Rectal smooth muscle tissue (tissue), 1 donor: ENCODE results near the gene SPATS1.
A peak's percentile ranks its signal among the peaks of the same experiment; 100 is the strongest.
"Not testable (repeated sequence)": the region's sequence is repeated elsewhere in the genome, so short reads cannot be mapped to it uniquely, and the experiment has no call there.

Experiments used
- H3K27ac ChIP-seq: one replicate; pipeline ENCODE4 v1.7.0; 2013; ENCODE audit warnings: low read depth, low read length, inconsistent platforms
- H3K27me3 ChIP-seq: one replicate; pipeline ENCODE4 v1.7.0; 2013; ENCODE audit warnings: low read length; ENCODE audit not compliant: control insufficient read depth, insufficient read depth
- H3K36me3 ChIP-seq: one replicate; pipeline ENCODE4 v1.7.0; 2013; ENCODE audit warnings: low read length; ENCODE audit not compliant: control insufficient read depth, insufficient read depth
- H3K4me1 ChIP-seq: one replicate; pipeline ENCODE4 v1.7.0; 2013; ENCODE audit warnings: low read length; ENCODE audit not compliant: control insufficient read depth, insufficient read depth
- H3K4me3 ChIP-seq: one replicate; pipeline ENCODE4 v1.7.0; 2013; ENCODE audit warnings: low read length
- H3K9ac ChIP-seq: one replicate; pipeline ENCODE4 v1.7.0; 2013; ENCODE audit warnings: low read length

SPATS1 gene

GRCh38 chr6:44304282-44305199, 37.9 kb upstream of the SPATS1 start:
- Histone ChIP-seq H3K4me1 (no peaks in the 10 kb centered on the region), H3K9ac (no peak overlapping the region), H3K36me3 (peaks cover 48% of the 10 kb centered on the region), H3K27ac (no peak overlapping the region), H3K4me3 (no peak overlapping the region), H3K27me3 (no peaks in the 10 kb centered on the region)

GRCh38 chr6:44305200-44305725, 37.2 kb upstream of the SPATS1 start:
- no peaks in the 10 kb centered on the region for H3K4me1 ChIP-seq
- H3K4me3 ChIP-seq, result no peak overlapping the region
- H3K27me3 ChIP-seq, result no peaks in the 10 kb centered on the region
- H3K9ac ChIP-seq, result no peak overlapping the region
- no peak overlapping the region for H3K27ac ChIP-seq
- peaks cover 55% of the 10 kb centered on the region for H3K36me3 ChIP-seq

- no peaks in the 10 kb centered on the region for H3K4me1 ChIP-seq
- H3K27me3 ChIP-seq, result no peaks in the 10 kb centered on the region
- H3K4me3 ChIP-seq, result no peak overlapping the region
- peaks cover 54% of the 10 kb centered on the region for H3K36me3 ChIP-seq
- no peak overlapping the region for H3K27ac ChIP-seq
- no peak overlapping the region for H3K9ac ChIP-seq
Measured at GRCh38 chr6:44306710-44307109, 35.7 kb upstream of the SPATS1 start.

- Histone ChIP-seq H3K27ac (no peak overlapping the region), H3K27me3 (no peaks in the 10 kb centered on the region), H3K9ac (no peak overlapping the region), H3K4me1 (peaks cover 3% of the 10 kb centered on the region), H3K4me3 (no peak overlapping the region), H3K36me3 (peaks cover 54% of the 10 kb centered on the region)
Measured at GRCh38 chr6:44307217-44307616, 35.2 kb upstream of the SPATS1 start.

- Histone ChIP-seq H3K27me3 (no peaks in the 10 kb centered on the region), H3K4me1 (peaks cover 5% of the 10 kb centered on the region), H3K4me3 (no peak overlapping the region), H3K9ac (no peak overlapping the region), H3K27ac (no peak overlapping the region), H3K36me3 (peaks cover 45% of the 10 kb centered on the region)
Measured at GRCh38 chr6:44309092-44309491, 33.4 kb upstream of the SPATS1 start.

GRCh38 chr6:44309631-44310030, 32.8 kb upstream of the SPATS1 start:
- peaks cover 5% of the 10 kb centered on the region for H3K4me1 ChIP-seq
- H3K4me3 ChIP-seq, result no peak overlapping the region
- H3K9ac ChIP-seq, result no peak overlapping the region
- H3K27me3 ChIP-seq, result no peaks in the 10 kb centered on the region
- H3K36me3 ChIP-seq, result peaks cover 40% of the 10 kb centered on the region
- H3K27ac ChIP-seq, result no peak overlapping the region

- Histone ChIP-seq H3K27ac (no peak overlapping the region), H3K36me3 (peaks cover 34% of the 10 kb centered on the region), H3K27me3 (no peaks in the 10 kb centered on the region), H3K4me3 (no peak overlapping the region), H3K4me1 (peaks cover 5% of the 10 kb centered on the region), H3K9ac (no peak overlapping the region)
Measured at GRCh38 chr6:44310241-44310640, 32.2 kb upstream of the SPATS1 start.

GRCh38 chr6:44311304-44311703, 31.1 kb upstream of the SPATS1 start:
- peaks cover 5% of the 10 kb centered on the region for H3K4me1 ChIP-seq

GRCh38 chr6:44311767-44312166, 30.7 kb upstream of the SPATS1 start:
- no peaks in the 10 kb centered on the region for H3K27me3 ChIP-seq
- no peak overlapping the region for H3K9ac ChIP-seq
- H3K27ac ChIP-seq, result no peak overlapping the region
- H3K36me3 ChIP-seq, result peaks cover 25% of the 10 kb centered on the region
- H3K4me1 ChIP-seq, result peaks cover 5% of the 10 kb centered on the region
- no peak overlapping the region for H3K4me3 ChIP-seq

More at GRCh38 chr6:44311304-44311703, 31.1 kb upstream of the SPATS1 start:
- Histone ChIP-seq H3K36me3 (peaks cover 28% of the 10 kb centered on the region), H3K4me3 (no peak overlapping the region), H3K27ac (no peak overlapping the region), H3K27me3 (no peaks in the 10 kb centered on the region), H3K9ac (no peak overlapping the region)

- peaks cover 15% of the 10 kb centered on the region for H3K36me3 ChIP-seq
- H3K27me3 ChIP-seq, result no peaks in the 10 kb centered on the region
- H3K4me3 ChIP-seq, result peak within 1 kb of the TSS; percentile 69
- peaks cover 5% of the 10 kb centered on the region for H3K4me1 ChIP-seq
- H3K27ac ChIP-seq, result peak within 1 kb of the TSS; percentile 38
- peak within 1 kb of the TSS; percentile 64 for H3K9ac ChIP-seq
Measured at GRCh38 chr6:44312901-44313788, 29.3 kb upstream of the SPATS1 start, which contains the start of gene AARS2. AARS2 (minus strand) TSS chr6:44313347; CDS start chr6:44313323, 24 bp downstream.

- H3K4me3 ChIP-seq, H3K9ac ChIP-seq: not testable (repeated sequence)
Measured at GRCh38 chr6:44314657-44315056, 27.8 kb upstream of the SPATS1 start.

GRCh38 chr6:44315516-44315915, 26.9 kb upstream of the SPATS1 start:
- Histone ChIP-seq H3K9ac (no peak overlapping the region), H3K27me3 (no peaks in the 10 kb centered on the region), H3K4me3 (no peak overlapping the region), H3K36me3 (peaks cover 6% of the 10 kb centered on the region), H3K4me1 (peaks cover 5% of the 10 kb centered on the region), H3K27ac (no peak overlapping the region)

More at GRCh38 chr6:44314657-44315056, 27.8 kb upstream of the SPATS1 start:
- not testable (repeated sequence) for H3K27me3 ChIP-seq, H3K4me1 ChIP-seq, H3K27ac ChIP-seq
- H3K36me3 ChIP-seq, result peaks cover 15% of the 10 kb centered on the region
